ENCODE measurements around the gene DHRS1. TPM values are rescaled to one million over a fixed set of nuclear protein-coding genes. Genes with fewer than 3 reads are reported as not detected.

The DHRS1 gene
- total and polyA plus RNA-seq, 7 donors, result 13.9 to 56.6 (median 34.6) TPM

GRCh38 chr14:24271134-24271833 is 28.3 kb downstream of the DHRS1 start, which contains the start of gene RABGGTA:
Gene RABGGTA (minus strand): TSS chr14:24271597. CDS start chr14:24271115, 482 bp downstream.
- intact Hi-C loops (cut with DNase I), result loop anchor here (1.0 kb wide), 1 partner anchor 28 kb away; no protein-coding TSS in a partner anchor
- Histone ChIP-seq H3K27ac (peak within 1 kb of the TSS; percentile 94 to 99 (median 96)), H3K4me1 (peaks cover 0 to 10% (median 7%) of the 10 kb centered on the region in 4 donors), H3K36me3 (peaks cover 0 to 29% (median 0%) of the 10 kb centered on the region in 4 donors), H3K4me3 (peak within 1 kb of the TSS; percentile 75 to 96 (median 82)), H3K9me3 (no peaks in the 10 kb centered on the region), H3K27me3 (no peaks in the 10 kb centered on the region)
- 0 to 1% methylated on average over 61 of the region's 61 CpGs for WGBS, 2 donors
- TF ChIP-seq EP300 (IDR thresholded peaks at IDR 0.05) (no peak), POLR2AphosphoS5 (IDR thresholded peaks at IDR 0.05) (peak; percentile 23 to 73 (median 60)), CTCF (IDR thresholded peaks at IDR 0.05) (peak; percentile 33 to 78 (median 43)), POLR2A (IDR thresholded peaks at IDR 0.05) (peak; percentile 15 to 31)
- DNase-seq, result peak; percentile 91

- intact Hi-C loops (cut with DNase I), result loop anchor here (1.0 kb wide), 1 partner anchor 27 kb away; no protein-coding TSS in a partner anchor
- H3K4me3 ChIP-seq, result peak overlapping the region; percentile 75 to 96 (median 82)
- no peak for TF ChIP-seq EP300 (IDR thresholded peaks at IDR 0.05)
- TF ChIP-seq POLR2AphosphoS5 (IDR thresholded peaks at IDR 0.05), result no peak
- no peak for TF ChIP-seq CTCF (IDR thresholded peaks at IDR 0.05)
- TF ChIP-seq POLR2A (IDR thresholded peaks at IDR 0.05), result no peak
- no peak for DNase-seq
- H3K4me1 ChIP-seq, result peaks cover 0 to 10% (median 7%) of the 10 kb centered on the region in 4 donors
- WGBS, 2 donors, result 6 to 14% methylated on average over 13 of the region's 13 CpGs
- peaks cover 0 to 36% (median 0%) of the 10 kb centered on the region in 4 donors for H3K36me3 ChIP-seq
- H3K9me3 ChIP-seq, result no peaks in the 10 kb centered on the region
- peak overlapping the region; percentile 94 to 99 (median 96) for H3K27ac ChIP-seq
- H3K27me3 ChIP-seq, result no peaks in the 10 kb centered on the region
These were observed 28.9 kb downstream of the DHRS1 start for GRCh38 chr14:24270537-24271133.

- TF ChIP-seq EP300 (IDR thresholded peaks at IDR 0.05), result no peak
- no peak for TF ChIP-seq CTCF (IDR thresholded peaks at IDR 0.05)
- TF ChIP-seq POLR2A (IDR thresholded peaks at IDR 0.05), result no peak
- TF ChIP-seq POLR2AphosphoS5 (IDR thresholded peaks at IDR 0.05), result no peak
- Histone ChIP-seq H3K27me3 (no peaks in the 10 kb centered on the region), H3K36me3 (peaks cover 0 to 39% (median 0%) of the 10 kb centered on the region in 4 donors), H3K27ac (no peak overlapping the region), H3K9me3 (no peaks in the 10 kb centered on the region), H3K4me3 (no peak overlapping the region), H3K4me1 (peaks cover 0 to 10% (median 7%) of the 10 kb centered on the region in 4 donors)
- DNase-seq, result no peak
- WGBS, 2 donors, result 96 to 97% methylated on average over 14 of the region's 14 CpGs
- intact Hi-C loops (cut with DNase I), result no loop called here
These were observed 29.6 kb downstream of the DHRS1 start for GRCh38 chr14:24269910-24270536.

GRCh38 chr14:24269368-24269767 is 30.2 kb downstream of the DHRS1 start:
- Histone ChIP-seq H3K9me3 (no peaks in the 10 kb centered on the region), H3K27ac (no peak overlapping the region), H3K36me3 (peaks cover 0 to 39% (median 0%) of the 10 kb centered on the region in 4 donors), H3K4me1 (peaks cover 0 to 10% (median 7%) of the 10 kb centered on the region in 4 donors), H3K27me3 (no peaks in the 10 kb centered on the region), H3K4me3 (no peak overlapping the region)
- TF ChIP-seq POLR2A (IDR thresholded peaks at IDR 0.05) (no peak), CTCF (IDR thresholded peaks at IDR 0.05) (no peak), EP300 (IDR thresholded peaks at IDR 0.05) (no peak), POLR2AphosphoS5 (IDR thresholded peaks at IDR 0.05) (no peak)
- WGBS, 2 donors, result 96% methylated on average over 8 of the region's 8 CpGs
- intact Hi-C loops (cut with DNase I), result no loop called here
- no peak for DNase-seq

All from sigmoid colon (tissue), 7 donors.